Stimulated activated CD4-positive, alpha-beta T cell treated with anti-CD3 and anti-CD28 coated beads, Interleukin-1b, Interleukin-23, amount 100 ng/mL, for 24 hours (primary cell): ENCODE measurements around the gene RAB5IF.

Experiments used
- DNase-seq, 4 experiments: peaks; one replicate each; pipeline ENCODE4 v3.0.0-alpha.2; 2020; ENCODE audit warnings: low read depth in 4 of 4, low spot score in 1 of 4

RAB5IF gene

GRCh38 chr20:36658300-36658699, 52.7 kb downstream of the RAB5IF start:
- DNase-seq: no peak
